ENCODE data around the gene SPINT2. TPM values are rescaled to one million over a fixed set of nuclear protein-coding genes. Genes with fewer than 3 reads are reported as not detected.
"Not testable (repeated sequence)": the region's sequence is repeated elsewhere in the genome, so short reads cannot be mapped to it uniquely, and the experiment has no call there.

The SPINT2 gene
- total and polyA plus RNA-seq, 4 experiments from 2014 or later = 35.7 to 94.5 (median 56.3) TPM

GRCh38 chr19:38335949-38336637, 71.7 kb downstream of the SPINT2 start:
- peaks cover 0 to 2% (median 0%) of the 10 kb centered on the region in 8 donors for H3K9me3 Mint-ChIP-seq
- POLR2A ChIA-PET (ENCODE audit: partially characterized antibody) = interaction anchor here (0.6 to 4.2 kb wide), 10 partner anchors 35 to 594 kb away, joined by 3 to 90 read pairs (median 4); partner anchors contain the start of genes FAM98C, GGN, PSMD8 and WDR87
- CTCF ChIA-PET (ENCODE audit: partially characterized antibody) = interaction anchor here (0.6 to 7.8 kb wide), 18 partner anchors 17 to 741 kb away, joined by 3 to 73 read pairs (median 4); partner anchors contain the start of genes FAM98C, PSMD8, SIPA1L3 and WDR87

GRCh38 chr19:38336638-38337359, 72.4 kb downstream of the SPINT2 start:
- Mint-ChIP-seq H3K9me3 (peaks cover 0 to 2% (median 0%) of the 10 kb centered on the region in 8 donors), H3K4me1 (peaks cover 11 to 20% (median 16%) of the 10 kb centered on the region in 4 donors), H3K36me3 (peaks cover 5 to 13% of the 10 kb centered on the region in 2 donors), H3K27ac (peak overlapping the region; percentile 94 to 100 (median 99)), H3K4me3 (peak overlapping the region; percentile 93 to 99 (median 96)), H3K27me3 (no peaks in the 10 kb centered on the region)
- Histone ChIP-seq H3K36me3 (ENCODE audit: insufficient read depth, low read length) (no peaks in the 10 kb centered on the region), H3K27ac (ENCODE audit: low read depth, low read length) (peak overlapping the region; percentile 83), H3K4me1 (ENCODE audit: insufficient read depth, low read length) (peaks cover 7% of the 10 kb centered on the region), H3K9me3 (ENCODE audit: control insufficient read depth in 1 of 2, low read length in 2 of 2) (no peaks in the 10 kb centered on the region), H3K4me3 (ENCODE audit: low read length in 2 of 2) (peak overlapping the region; percentile 79 to 88), H3K27me3 (ENCODE audit: insufficient read depth, low read length) (no peaks in the 10 kb centered on the region)
- ChIA-PET CTCF (ENCODE audit: partially characterized antibody) (interaction anchor here (1.0 to 7.8 kb wide), 12 partner anchors 24 to 434 kb away, joined by 3 to 73 read pairs (median 6); partner anchors contain the start of genes FAM98C, PSMD8, SIPA1L3 and WDR87), POLR2A (ENCODE audit: partially characterized antibody) (interaction anchor here (0.6 to 4.2 kb wide), 8 partner anchors 18 to 432 kb away, joined by 3 to 90 read pairs (median 4); partner anchors contain the start of genes EIF3K, FAM98C, GGN and PSMD8)
- intact Hi-C loops (cut with micrococcal nuclease) = loop anchor here (1.0 to 10.0 kb wide), 7 partner anchors 38 to 1022 kb away; partner anchors contain the start of genes ACTN4, PSMD8 and SIPA1L3
- DNase-seq = peak; percentile 94 to 96 (median 95)

More at GRCh38 chr19:38335949-38336637, 71.7 kb downstream of the SPINT2 start:
- no peaks in the 10 kb centered on the region for H3K27me3 ChIP-seq (ENCODE audit: insufficient read depth, low read length)
- H3K4me1 ChIP-seq (ENCODE audit: insufficient read depth, low read length) = peaks cover 7% of the 10 kb centered on the region
- no peaks in the 10 kb centered on the region for H3K36me3 ChIP-seq (ENCODE audit: insufficient read depth, low read length)
- Mint-ChIP-seq H3K27me3 (no peaks in the 10 kb centered on the region), H3K4me3 (peak overlapping the region; percentile 93 to 99 (median 96)), H3K27ac (peak overlapping the region; percentile 94 to 100 (median 99)), H3K36me3 (peaks cover 3 to 13% of the 10 kb centered on the region in 2 donors), H3K4me1 (peaks cover 11 to 20% (median 16%) of the 10 kb centered on the region in 4 donors)
- peak overlapping the region; percentile 83 for H3K27ac ChIP-seq (ENCODE audit: low read depth, low read length)
- intact Hi-C loops (cut with micrococcal nuclease) = loop anchor here (1.0 to 10.0 kb wide), 12 partner anchors 20 to 1021 kb away; partner anchors contain the start of genes ACTN4, FAM98C, PSMD8 and SIPA1L3
- DNase-seq = peak; percentile 93 to 97 (median 94)
- H3K4me3 ChIP-seq (ENCODE audit: low read length in 2 of 2) = peak overlapping the region; percentile 79 to 88
- no peaks in the 10 kb centered on the region for H3K9me3 ChIP-seq (ENCODE audit: control insufficient read depth in 1 of 2, low read length in 2 of 2)

- peaks cover 5 to 13% of the 10 kb centered on the region in 2 donors for H3K36me3 Mint-ChIP-seq
- POLR2A ChIA-PET (ENCODE audit: partially characterized antibody) = interaction anchor here (0.8 to 4.2 kb wide), 4 partner anchors 18 to 281 kb away, joined by 3 to 90 read pairs (median 6); partner anchors contain the start of genes EIF3K, FAM98C and PSMD8
Measured at GRCh38 chr19:38337360-38337653, 72.9 kb downstream of the SPINT2 start.

GRCh38 chr19:38339011-38339410, 74.6 kb downstream of the SPINT2 start:
- H3K36me3 ChIP-seq (ENCODE audit: insufficient read depth, low read length); POLR2A ChIA-PET (ENCODE audit: partially characterized antibody); H3K27me3 Mint-ChIP-seq; DNase-seq; H3K27ac ChIP-seq (ENCODE audit: low read depth, low read length); H3K9me3 ChIP-seq (ENCODE audit: control insufficient read depth in 1 of 2, low read length in 2 of 2); H3K4me3 ChIP-seq (ENCODE audit: low read length in 2 of 2); H3K27me3 ChIP-seq (ENCODE audit: insufficient read depth, low read length); H3K9me3 Mint-ChIP-seq; H3K4me1 ChIP-seq (ENCODE audit: insufficient read depth, low read length): not testable (repeated sequence)
- CTCF ChIA-PET (ENCODE audit: partially characterized antibody) = interaction anchor here (2.0 kb wide), 1 partner anchor 96 kb away, joined by 13 read pairs; no protein-coding TSS in a partner anchor
- H3K4me3 Mint-ChIP-seq = peak overlapping the region in 2 of 8 donors; percentile 30 to 63
- intact Hi-C loops (cut with micrococcal nuclease) = loop anchor here (5.0 to 10.0 kb wide), 3 partner anchors 197 to 1024 kb away; no protein-coding TSS in a partner anchor
- peaks cover 11 to 20% (median 16%) of the 10 kb centered on the region in 4 donors for H3K4me1 Mint-ChIP-seq
- H3K27ac Mint-ChIP-seq = peak overlapping the region in 1 of 7 donors; percentile 46
- H3K36me3 Mint-ChIP-seq = peaks cover 5 to 14% of the 10 kb centered on the region in 2 donors

More at GRCh38 chr19:38337360-38337653, 72.9 kb downstream of the SPINT2 start:
- H3K36me3 ChIP-seq (ENCODE audit: insufficient read depth, low read length) = no peaks in the 10 kb centered on the region
- peak overlapping the region; percentile 94 to 100 (median 99) for H3K27ac Mint-ChIP-seq
- no peak for DNase-seq
- intact Hi-C loops (cut with micrococcal nuclease) = loop anchor here (5.0 to 10.0 kb wide), 3 partner anchors 195 to 1023 kb away; no protein-coding TSS in a partner anchor
- peak overlapping the region; percentile 93 to 99 (median 96) for H3K4me3 Mint-ChIP-seq
- no peaks in the 10 kb centered on the region for H3K27me3 Mint-ChIP-seq
- H3K27me3 ChIP-seq (ENCODE audit: insufficient read depth, low read length) = no peaks in the 10 kb centered on the region
- peak overlapping the region; percentile 83 for H3K27ac ChIP-seq (ENCODE audit: low read depth, low read length)
- H3K9me3 Mint-ChIP-seq = peaks cover 0 to 2% (median 0%) of the 10 kb centered on the region in 8 donors
- peaks cover 11 to 20% (median 16%) of the 10 kb centered on the region in 4 donors for H3K4me1 Mint-ChIP-seq
- no peaks in the 10 kb centered on the region for H3K9me3 ChIP-seq (ENCODE audit: control insufficient read depth in 1 of 2, low read length in 2 of 2)
- peaks cover 7% of the 10 kb centered on the region for H3K4me1 ChIP-seq (ENCODE audit: insufficient read depth, low read length)
- CTCF ChIA-PET (ENCODE audit: partially characterized antibody) = interaction anchor here (1.0 to 2.0 kb wide), 4 partner anchors 37 to 103 kb away, joined by 3 to 13 read pairs (median 6); partner anchors contain the start of genes FAM98C and PSMD8
- peak overlapping the region; percentile 34 to 79 for H3K4me3 ChIP-seq (ENCODE audit: low read length in 2 of 2)

- Mint-ChIP-seq H3K9me3 (peaks cover 0 to 1% (median 0%) of the 10 kb centered on the region in 8 donors), H3K27me3 (no peaks in the 10 kb centered on the region), H3K27ac (peak overlapping the region in 2 of 7 donors; percentile 30 to 69), H3K36me3 (peaks cover 7 to 12% of the 10 kb centered on the region in 2 donors), H3K4me1 (peaks cover 11 to 17% (median 15%) of the 10 kb centered on the region in 4 donors), H3K4me3 (no peak overlapping the region)
- Histone ChIP-seq H3K4me1 (ENCODE audit: insufficient read depth, low read length) (peaks cover 7% of the 10 kb centered on the region), H3K9me3 (ENCODE audit: control insufficient read depth in 1 of 2, low read length in 2 of 2) (no peaks in the 10 kb centered on the region), H3K36me3 (ENCODE audit: insufficient read depth, low read length) (no peaks in the 10 kb centered on the region), H3K27ac (ENCODE audit: low read depth, low read length) (no peak overlapping the region), H3K4me3 (ENCODE audit: low read length in 2 of 2) (no peak overlapping the region), H3K27me3 (ENCODE audit: insufficient read depth, low read length) (no peaks in the 10 kb centered on the region)
- no peak for DNase-seq
- ChIA-PET CTCF (ENCODE audit: partially characterized antibody) (no interaction called here), POLR2A (ENCODE audit: partially characterized antibody) (no interaction called here)
- intact Hi-C loops (cut with micrococcal nuclease) = no loop called here
Measured at GRCh38 chr19:38340927-38341326, 76.6 kb downstream of the SPINT2 start.
